Osteoblast (primary cell): ENCODE results near the gene SLC16A10. TPM values are rescaled to one million over a fixed set of nuclear protein-coding genes. Genes with fewer than 3 reads are reported as not detected.
A peak's percentile ranks its signal among the peaks of the same experiment; 100 is the strongest.

Experiments
- DNase-seq: peaks from one replicate; pipeline ENCODE4 v3.0.0; 2011; ENCODE audit warnings: low spot score, mixed read lengths; ENCODE audit not compliant: insufficient read length; ENCODE audit errors: missing footprints
- H2AFZ ChIP-seq: 2 replicates; pipeline ENCODE4 v1.6.0; 2011; ENCODE audit warnings: mild to moderate bottlenecking, low read length
- H3K27ac ChIP-seq: 2 replicates; pipeline ENCODE4 v1.5.1; 2011; ENCODE audit warnings: mild to moderate bottlenecking, low read depth, low read length, moderate library complexity
- H3K27me3 ChIP-seq: 2 replicates; pipeline ENCODE4 v1.6.0; 2012; ENCODE audit warnings: mild to moderate bottlenecking, control low read depth, inconsistent platforms, low read length, moderate library complexity; ENCODE audit not compliant: insufficient read depth
- H3K36me3 ChIP-seq: 2 replicates; pipeline ENCODE4 v1.5.1; 2011; ENCODE audit warnings: mild to moderate bottlenecking, low read length, control low read depth, moderate library complexity; ENCODE audit not compliant: insufficient read depth
- H3K4me1 ChIP-seq: 2 replicates; pipeline ENCODE4 v1.5.1; 2011; ENCODE audit warnings: mild to moderate bottlenecking, low read length, control low read depth, moderate library complexity; ENCODE audit not compliant: insufficient read depth
- H3K4me2 ChIP-seq: 2 replicates; pipeline ENCODE4 v1.6.0; 2011; ENCODE audit warnings: mild to moderate bottlenecking, low read length; ENCODE audit not compliant: insufficient read depth
- H3K4me3 ChIP-seq: fragments of 200-600 bp; sonication (generic); 3 replicates; pipeline ENCODE4 v1.5.1; 2012; ENCODE audit warnings: mild to moderate bottlenecking, low read length, inconsistent platforms; ENCODE audit not compliant: insufficient read depth
- H3K79me2 ChIP-seq: 2 replicates; pipeline ENCODE4 v1.6.0; 2012; ENCODE audit warnings: mild to moderate bottlenecking, low read length, control low read depth, inconsistent platforms; ENCODE audit not compliant: insufficient read depth
- H3K9me3 ChIP-seq: 2 replicates; pipeline ENCODE4 v1.5.1; 2011; ENCODE audit warnings: low read depth, low read length, control low read depth
- H4K20me1 ChIP-seq: 2 replicates; pipeline ENCODE4 v1.6.0; 2012; ENCODE audit warnings: mild to moderate bottlenecking, low read length, control low read depth; ENCODE audit not compliant: insufficient read depth
- total RNA-seq: library from RNA; depleted of rRNA; stranded (reverse); fragments of >200 nt; gene quantifications from 2 replicates; pipeline ENCODE4 v1.2.3, GENCODE V29; 2012
- TF ChIP-seq, protein P1 (sequence below): IDR thresholded peaks from 2 replicates; pipeline ENCODE4 v1.5.1; 2011; ENCODE audit warnings: mild to moderate bottlenecking, low read depth, low read length, moderate library complexity; ENCODE audit errors: extremely low read depth

SLC16A10 gene
- total RNA-seq, 1 donor: under 0.01 TPM

DNA sequence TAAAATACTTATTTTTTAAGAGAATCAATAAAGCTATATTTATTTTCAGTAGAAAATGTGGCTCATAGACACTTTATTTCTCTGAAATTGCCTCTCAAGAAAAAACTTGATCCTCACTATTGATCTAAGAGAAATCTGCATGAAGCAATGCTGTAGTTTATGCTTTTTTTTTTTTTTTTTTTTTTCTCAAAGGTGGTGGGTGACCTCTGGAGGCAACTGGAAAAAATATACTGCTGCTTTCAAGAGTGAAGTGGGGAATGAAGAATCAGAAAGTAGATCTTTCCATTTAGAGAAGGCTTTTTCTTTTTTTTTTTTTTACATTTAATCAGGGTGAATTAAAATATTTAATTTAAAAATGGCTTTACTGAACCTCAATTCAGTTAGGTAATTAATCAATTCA is 169.3 kb downstream of the SLC16A10 start:
- DNase-seq: peak; percentile 8
- Histone ChIP-seq H3K79me2 (peaks cover 18% of the 10 kb centered on the region), H3K27ac (no peak overlapping the region), H3K9me3 (no peaks in the 10 kb centered on the region), H2AFZ (no peak overlapping the region), H3K4me1 (peaks cover 13% of the 10 kb centered on the region), H4K20me1 (no peaks in the 10 kb centered on the region), H3K4me3 (no peak overlapping the region), H3K27me3 (peaks cover 6% of the 10 kb centered on the region), H3K4me2 (no peak overlapping the region), H3K36me3 (no peaks in the 10 kb centered on the region)
- TF ChIP-seq, protein P1, sequence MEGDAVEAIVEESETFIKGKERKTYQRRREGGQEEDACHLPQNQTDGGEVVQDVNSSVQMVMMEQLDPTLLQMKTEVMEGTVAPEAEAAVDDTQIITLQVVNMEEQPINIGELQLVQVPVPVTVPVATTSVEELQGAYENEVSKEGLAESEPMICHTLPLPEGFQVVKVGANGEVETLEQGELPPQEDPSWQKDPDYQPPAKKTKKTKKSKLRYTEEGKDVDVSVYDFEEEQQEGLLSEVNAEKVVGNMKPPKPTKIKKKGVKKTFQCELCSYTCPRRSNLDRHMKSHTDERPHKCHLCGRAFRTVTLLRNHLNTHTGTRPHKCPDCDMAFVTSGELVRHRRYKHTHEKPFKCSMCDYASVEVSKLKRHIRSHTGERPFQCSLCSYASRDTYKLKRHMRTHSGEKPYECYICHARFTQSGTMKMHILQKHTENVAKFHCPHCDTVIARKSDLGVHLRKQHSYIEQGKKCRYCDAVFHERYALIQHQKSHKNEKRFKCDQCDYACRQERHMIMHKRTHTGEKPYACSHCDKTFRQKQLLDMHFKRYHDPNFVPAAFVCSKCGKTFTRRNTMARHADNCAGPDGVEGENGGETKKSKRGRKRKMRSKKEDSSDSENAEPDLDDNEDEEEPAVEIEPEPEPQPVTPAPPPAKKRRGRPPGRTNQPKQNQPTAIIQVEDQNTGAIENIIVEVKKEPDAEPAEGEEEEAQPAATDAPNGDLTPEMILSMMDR: peak; percentile 50

DNA sequence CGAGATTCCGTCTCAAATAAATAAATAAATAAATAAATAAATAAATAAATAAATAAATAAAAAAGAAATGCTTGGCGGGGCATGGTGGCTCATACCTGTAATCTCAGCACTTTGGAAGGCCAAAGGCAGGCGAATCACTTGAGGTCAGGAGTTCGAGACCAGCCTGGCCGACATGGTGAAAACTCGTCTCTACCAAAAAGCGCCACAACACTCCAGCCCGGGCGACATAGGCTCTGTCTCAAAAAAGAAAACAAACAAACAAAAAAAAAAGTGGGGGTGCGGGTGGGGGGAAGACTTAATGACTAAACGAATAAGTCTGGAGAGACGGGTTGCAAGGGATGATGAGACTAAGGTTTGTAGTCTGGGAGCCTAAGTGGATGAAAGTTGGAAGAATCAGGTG is 170.7 kb downstream of the SLC16A10 start:
- no peak overlapping the region for H2AFZ ChIP-seq
- H3K4me2 ChIP-seq: peak overlapping the region; percentile 89
- peaks cover 13% of the 10 kb centered on the region for H3K4me1 ChIP-seq
- no peak overlapping the region for H3K27ac ChIP-seq
- no peaks in the 10 kb centered on the region for H3K36me3 ChIP-seq
- H3K27me3 ChIP-seq: peaks cover 6% of the 10 kb centered on the region
- peaks cover 27% of the 10 kb centered on the region for H3K79me2 ChIP-seq
- peaks cover 6% of the 10 kb centered on the region for H4K20me1 ChIP-seq
- no peak for DNase-seq
- H3K4me3 ChIP-seq: no peak overlapping the region
- no peaks in the 10 kb centered on the region for H3K9me3 ChIP-seq
- TF ChIP-seq, protein P1: no peak

DNA sequence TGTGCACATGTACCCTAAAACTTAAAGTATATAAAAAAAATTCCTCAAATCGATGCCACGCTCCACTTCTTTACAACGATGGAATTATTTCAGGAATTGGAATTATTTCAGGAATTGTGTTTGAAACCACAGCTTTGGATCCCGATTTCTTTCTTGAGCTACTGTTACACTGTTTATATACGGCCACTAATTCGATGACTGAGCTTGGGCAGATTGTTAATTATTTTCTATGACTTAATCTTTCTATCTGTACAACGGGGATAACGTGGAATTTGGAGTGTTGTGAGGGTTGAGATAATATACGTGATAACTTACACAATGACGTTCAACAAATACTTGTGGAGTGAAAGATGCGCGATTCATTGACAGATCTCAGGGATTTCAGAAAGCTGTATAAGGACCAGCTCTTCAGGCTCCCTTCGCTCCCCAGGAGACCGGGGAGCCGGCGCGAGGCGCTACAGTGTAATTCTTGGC is 171.3 kb downstream of the SLC16A10 start:
- Histone ChIP-seq H3K9me3 (no peaks in the 10 kb centered on the region), H3K79me2 (peaks cover 27% of the 10 kb centered on the region), H3K27ac (peak overlapping the region; percentile 88), H3K4me3 (peak overlapping the region; percentile 91), H2AFZ (peak overlapping the region; percentile 78), H3K4me1 (peaks cover 16% of the 10 kb centered on the region), H3K4me2 (peak overlapping the region; percentile 89), H3K27me3 (peaks cover 6% of the 10 kb centered on the region), H4K20me1 (peaks cover 7% of the 10 kb centered on the region), H3K36me3 (no peaks in the 10 kb centered on the region)
- TF ChIP-seq, protein P1: no peak
- DNase-seq: peak; percentile 44

DNA sequence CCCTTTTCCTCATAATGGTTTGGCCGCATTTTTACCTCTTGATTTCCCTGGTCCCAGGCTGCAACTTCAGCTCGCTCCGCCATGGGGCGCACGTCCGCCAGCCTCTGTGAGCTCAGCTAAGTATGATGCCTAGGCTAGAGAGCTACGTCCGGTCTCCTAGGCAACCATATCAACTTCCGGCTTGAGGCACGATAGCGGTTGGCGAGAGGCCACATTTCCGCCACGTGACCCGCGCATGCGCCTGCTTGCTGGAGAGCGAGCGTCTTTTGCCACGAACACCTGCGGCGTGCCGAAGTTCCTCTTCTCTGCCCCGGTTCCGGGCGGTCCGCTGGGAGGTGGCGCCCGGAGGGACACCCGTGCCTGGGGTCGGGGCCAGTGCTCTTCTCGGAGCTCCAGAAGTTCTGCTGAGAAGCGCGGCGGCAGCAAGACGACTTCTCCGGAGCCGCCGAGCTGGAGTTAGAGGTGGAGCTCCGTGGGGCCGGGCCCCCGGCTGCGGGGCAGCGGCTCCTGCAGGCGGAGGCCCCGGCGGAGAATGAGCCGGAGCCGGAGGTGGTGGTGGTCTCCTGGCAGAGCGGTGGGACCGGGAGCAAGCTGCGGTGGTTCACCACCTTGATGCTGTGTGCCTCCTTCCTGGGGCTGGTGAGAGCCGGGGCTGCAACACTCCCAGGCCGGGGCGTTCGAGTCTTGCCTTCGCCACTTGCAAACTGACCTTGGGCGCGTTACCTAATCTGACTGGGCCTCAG is 172.0 kb downstream of the SLC16A10 start:
- TF ChIP-seq, protein P1: peak; percentile 96
- DNase-seq: peak; percentile 97

More for the DNA sequence above, 172.0 kb downstream of the SLC16A10 start:
- Histone ChIP-seq H3K79me2 (peaks cover 27% of the 10 kb centered on the region), H3K27me3 (peaks cover 4% of the 10 kb centered on the region), H3K36me3 (no peaks in the 10 kb centered on the region), H3K27ac (peak overlapping the region; percentile 88), H3K4me3 (peak overlapping the region; percentile 91), H3K4me2 (peak overlapping the region; percentile 89), H2AFZ (peak overlapping the region; percentile 88), H3K4me1 (peaks cover 22% of the 10 kb centered on the region), H3K9me3 (no peaks in the 10 kb centered on the region), H4K20me1 (peaks cover 9% of the 10 kb centered on the region)
